GM18867 (cell line): ENCODE measurements around the gene TMEM61.
"Not testable (repeated sequence)": the region's sequence is repeated elsewhere in the genome, so short reads cannot be mapped to it uniquely, and the experiment has no call there.

Source experiments
- ATAC-seq: cut with Tn5 transposase; IDR thresholded peaks from one replicate; pipeline ENCODE4 v1.9.1; 2021; ENCODE audit warnings: mild to moderate bottlenecking, moderate library complexity; ENCODE audit not compliant: unreplicated experiment

Gene TMEM61

GRCh38 chr1:54980528-54981241, at the start of gene TMEM61:
TMEM61 (plus strand) TSS chr1:54980628; CDS start chr1:54981066, 438 bp downstream.
- no peak for ATAC-seq

DNA sequence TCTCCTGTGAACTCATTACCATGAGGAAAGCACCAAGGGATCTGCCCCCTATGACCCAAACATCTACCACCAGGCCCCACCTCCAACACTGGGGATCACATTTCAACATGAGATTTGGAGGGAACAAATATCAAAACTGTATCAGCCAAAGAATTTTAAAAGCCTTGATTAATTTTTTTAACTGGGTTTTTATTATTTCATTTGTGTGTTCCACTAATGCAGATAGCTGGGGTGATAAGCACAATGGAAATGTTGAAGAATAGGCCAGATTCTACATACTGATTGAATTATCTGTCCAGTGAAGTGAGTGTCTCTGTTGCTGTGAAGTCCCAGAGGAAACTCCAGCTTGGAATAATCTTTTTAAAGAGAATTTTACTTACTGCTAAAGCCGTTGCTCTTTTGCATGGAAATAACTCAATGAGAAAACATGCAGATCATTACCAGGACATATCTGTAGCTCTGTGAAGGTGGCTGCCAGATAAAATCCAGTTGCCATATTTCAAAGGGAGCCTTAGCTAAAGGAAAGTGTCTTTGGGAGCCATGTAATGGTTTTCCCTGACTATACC, 49.1 kb upstream of the TMEM61 start:
- no peak for ATAC-seq

GRCh38 chr1:54934081-54934480, 46.3 kb upstream of the TMEM61 start:
- ATAC-seq, result not testable (repeated sequence)

DNA sequence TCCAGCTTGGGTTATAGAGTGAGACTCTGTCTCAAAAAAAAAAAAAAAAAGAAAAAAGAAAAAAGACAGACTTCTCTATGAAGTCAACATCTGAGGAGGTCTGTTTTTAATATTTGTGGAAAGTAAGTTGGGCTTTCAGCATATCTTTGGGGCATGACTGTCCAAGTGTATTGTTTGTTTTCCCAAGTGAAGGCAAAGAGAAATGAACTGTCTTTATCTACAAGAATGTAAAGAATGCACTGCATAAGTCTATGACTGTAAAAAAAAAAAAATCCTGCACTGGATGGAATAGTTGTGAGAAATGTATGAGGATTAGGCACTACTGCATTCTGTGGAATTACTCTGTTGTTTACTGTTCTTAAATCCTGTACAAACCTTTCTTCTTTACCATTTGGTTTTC, 45.6 kb upstream of the TMEM61 start:
- ATAC-seq, result no peak

- ATAC-seq, result no peak
Observed at GRCh38 chr1:54936791-54937190, 43.6 kb upstream of the TMEM61 start.

- ATAC-seq, result no peak
Observed at GRCh38 chr1:54937469-54937868, 43.0 kb upstream of the TMEM61 start.

DNA sequence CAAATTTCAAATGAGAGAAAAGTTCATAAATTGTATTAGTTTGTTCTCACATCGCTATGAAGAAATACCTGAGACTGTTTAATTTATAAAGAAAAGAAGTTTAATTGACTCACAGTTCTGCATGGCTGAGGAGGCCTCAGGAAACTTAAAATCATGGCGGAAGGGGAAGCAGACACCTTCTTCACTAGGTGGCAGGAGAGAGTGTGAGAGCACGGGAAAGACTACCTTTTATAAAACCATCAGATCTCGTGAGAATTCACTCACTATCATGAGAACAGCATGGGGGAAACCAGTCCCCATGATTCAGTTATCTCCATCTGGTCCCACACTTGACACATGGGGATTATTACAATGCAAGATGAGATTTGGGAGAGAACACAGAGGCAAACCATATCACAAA, 41.5 kb upstream of the TMEM61 start:
- ATAC-seq, result not testable (repeated sequence)

DNA sequence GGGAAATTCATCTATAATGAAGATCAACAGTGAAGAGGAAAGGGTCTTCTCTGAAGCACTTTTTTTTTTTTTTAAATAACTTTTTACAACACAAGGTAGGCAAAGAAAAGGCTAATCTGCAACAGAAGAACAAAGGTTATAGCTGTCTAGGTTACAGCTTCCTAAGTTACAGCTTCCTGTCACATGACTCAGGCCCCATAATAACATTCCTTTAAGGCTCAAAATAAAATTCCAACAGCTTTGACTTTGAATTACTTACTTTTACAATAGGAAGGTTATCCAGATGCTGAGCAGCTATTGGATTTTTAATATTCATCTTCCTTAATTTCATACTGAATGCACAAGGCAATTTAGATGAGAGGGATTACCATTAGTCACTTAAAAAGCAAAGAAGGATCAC, 40.4 kb upstream of the TMEM61 start:
- no peak for ATAC-seq

DNA sequence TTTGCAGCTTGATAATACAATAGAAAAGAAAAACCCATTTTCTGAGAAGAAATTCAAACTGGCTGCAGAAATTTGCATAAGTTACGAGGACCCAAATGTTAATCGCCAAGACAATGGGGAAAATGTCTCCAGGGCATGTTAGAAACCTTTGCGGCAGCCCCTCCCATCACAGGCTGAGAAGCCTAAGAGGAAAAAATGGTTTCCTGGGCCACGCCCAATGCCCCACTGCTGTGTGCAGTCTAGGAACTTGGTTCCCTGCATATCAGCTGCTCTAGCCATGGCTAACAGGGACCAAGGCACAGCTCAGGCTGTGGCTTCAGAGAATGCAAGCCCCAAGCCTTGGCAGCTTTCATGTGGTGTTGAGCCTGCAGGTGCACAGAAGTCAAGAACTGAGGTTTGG, 37.5 kb upstream of the TMEM61 start:
- no peak for ATAC-seq

DNA sequence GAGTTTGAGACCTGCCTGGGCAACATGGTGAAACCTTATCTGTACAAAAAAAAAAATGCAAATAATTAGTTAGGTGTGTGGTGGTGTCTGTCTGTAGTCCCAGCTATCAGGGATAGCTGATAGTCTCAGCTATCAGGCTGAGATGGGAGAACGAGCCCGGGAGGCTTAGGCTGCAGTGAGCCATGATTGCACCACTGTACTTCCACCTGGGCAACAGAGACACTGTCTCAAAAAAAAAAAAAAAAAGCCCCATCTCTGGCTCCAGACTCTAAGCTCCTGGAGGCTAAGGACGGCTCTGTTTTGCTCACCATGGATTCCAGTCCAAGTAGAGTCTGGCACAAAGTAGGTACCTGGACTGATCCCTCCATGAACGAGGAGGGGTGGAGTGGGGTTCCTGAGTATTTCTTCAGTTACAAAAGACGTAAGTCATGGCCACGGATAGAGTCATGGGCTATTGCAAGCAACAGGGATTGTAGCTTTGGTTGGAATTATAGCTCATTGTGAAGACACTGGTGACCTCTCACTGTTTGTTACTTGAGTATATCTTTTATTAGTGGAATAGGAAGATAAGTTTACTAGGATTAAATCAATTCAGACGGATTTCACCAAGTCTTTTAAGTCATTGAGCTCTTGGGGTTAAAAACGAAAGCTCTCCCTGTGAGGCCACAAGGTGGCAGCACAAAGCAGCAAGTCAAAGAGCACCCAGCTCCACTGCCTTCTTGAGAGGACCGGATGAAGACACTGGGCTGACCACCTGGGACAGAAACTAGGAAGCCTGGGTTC, 35.6 kb upstream of the TMEM61 start:
- no peak for ATAC-seq

GRCh38 chr1:54945393-54945936, 35.0 kb upstream of the TMEM61 start:
- ATAC-seq, result no peak

- ATAC-seq, result no peak
Observed at GRCh38 chr1:54947540-54947939, 32.9 kb upstream of the TMEM61 start.

- no peak for ATAC-seq
Observed at GRCh38 chr1:54949053-54949452, 31.4 kb upstream of the TMEM61 start.

GRCh38 chr1:54950006-54950368, 30.4 kb upstream of the TMEM61 start:
- ATAC-seq, result no peak

DNA sequence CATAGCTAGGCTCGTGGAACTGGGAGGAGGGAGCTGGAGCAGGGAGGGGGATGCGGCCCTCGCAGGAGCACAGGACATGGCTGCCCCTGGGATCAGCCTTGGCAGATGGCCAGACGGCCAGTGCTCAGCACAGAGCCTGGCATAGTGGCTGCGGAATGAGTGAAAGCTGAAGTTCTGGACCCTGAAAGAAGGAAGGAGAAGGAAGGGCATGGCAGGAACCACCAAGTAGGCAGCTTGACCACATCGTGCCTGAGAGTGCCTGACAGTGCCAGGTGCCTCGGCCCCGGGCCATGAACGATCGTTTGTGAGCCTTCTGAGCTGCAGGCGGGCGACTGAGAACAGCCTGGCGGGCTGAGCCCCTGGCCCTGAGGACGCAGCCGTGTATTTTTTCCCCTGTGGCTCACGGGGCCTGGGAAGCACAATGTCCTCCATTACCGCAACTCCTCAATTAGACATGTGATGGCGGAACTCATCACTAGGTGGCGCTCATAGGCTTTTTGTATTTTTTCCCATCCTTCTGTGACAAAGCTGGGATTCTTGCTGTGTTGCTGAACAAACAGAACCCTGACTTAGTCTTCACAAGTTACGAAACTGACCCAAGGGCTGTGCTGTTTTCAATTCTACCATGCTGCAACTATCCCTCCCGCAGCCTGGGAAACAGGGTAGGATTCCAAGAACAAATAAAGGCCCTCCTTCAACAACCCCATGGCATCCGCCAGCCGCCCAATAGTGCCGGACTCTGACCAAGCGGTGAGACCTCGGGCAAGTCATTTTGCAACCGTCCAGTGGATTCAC, 29.9 kb upstream of the TMEM61 start:
- no peak for ATAC-seq

- no peak for ATAC-seq
Observed at GRCh38 chr1:54951810-54952226, 28.6 kb upstream of the TMEM61 start.

- no peak for ATAC-seq
Observed at GRCh38 chr1:54952950-54953718, 27.3 kb upstream of the TMEM61 start.

- ATAC-seq, result no peak
Observed at GRCh38 chr1:54953846-54954245, 26.6 kb upstream of the TMEM61 start.

- ATAC-seq, result no peak
Observed at GRCh38 chr1:54955359-54955758, 25.1 kb upstream of the TMEM61 start.

GRCh38 chr1:54956726-54957125, 23.7 kb upstream of the TMEM61 start:
- no peak for ATAC-seq
